Neural progenitor cell (in vitro differentiated cells): Measurements from ENCODE around the gene SMYD2.

Experiments
- EZH2 ChIP-seq: fragments of 200-600 bp; sonication (generic); IDR thresholded peaks from 2 replicates; pipeline ENCODE4 v1.6.1; 2017; ENCODE audit warnings: antibody characterized with exemption, mild to moderate bottlenecking, moderate library complexity
- EZH2phosphoT487 ChIP-seq: fragments of 200-600 bp; sonication (generic); IDR thresholded peaks from 2 replicates; pipeline ENCODE4 v1.6.1; 2017; ENCODE audit warnings: antibody characterized with exemption
- TF ChIP-seq, protein P1 (sequence below): fragments of 200-600 bp; sonication (generic); IDR thresholded peaks from 2 replicates; pipeline ENCODE4 v1.5.1; 2017; ENCODE audit warnings: antibody characterized with exemption, mild to moderate bottlenecking

DNA sequence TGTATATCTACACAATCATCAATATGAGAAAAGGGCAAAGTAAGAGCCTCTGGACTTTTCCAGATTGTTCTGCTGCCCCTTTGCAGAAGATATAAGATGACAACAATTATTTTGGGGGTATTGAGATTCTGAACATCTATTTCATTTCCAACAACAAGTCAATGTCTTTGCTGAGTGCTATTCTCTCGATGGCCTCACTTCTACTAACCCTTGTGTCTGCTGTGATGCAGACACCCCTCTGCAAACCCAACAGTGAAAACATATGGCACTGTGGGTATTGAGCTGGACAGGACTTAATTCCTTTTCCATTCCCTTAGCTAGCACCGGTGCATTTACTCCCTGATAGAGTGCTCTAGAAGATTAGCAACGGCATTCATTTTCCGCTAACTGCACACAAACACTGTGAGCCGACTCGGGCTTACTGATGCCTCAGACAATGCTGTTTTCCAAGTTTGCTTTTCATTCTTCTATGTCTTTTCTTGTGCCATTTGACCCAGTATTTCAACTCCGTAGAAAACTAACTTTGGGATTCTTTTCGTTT lies 33.4 kb upstream of the SMYD2 start:
- TF ChIP-seq, protein P1, sequence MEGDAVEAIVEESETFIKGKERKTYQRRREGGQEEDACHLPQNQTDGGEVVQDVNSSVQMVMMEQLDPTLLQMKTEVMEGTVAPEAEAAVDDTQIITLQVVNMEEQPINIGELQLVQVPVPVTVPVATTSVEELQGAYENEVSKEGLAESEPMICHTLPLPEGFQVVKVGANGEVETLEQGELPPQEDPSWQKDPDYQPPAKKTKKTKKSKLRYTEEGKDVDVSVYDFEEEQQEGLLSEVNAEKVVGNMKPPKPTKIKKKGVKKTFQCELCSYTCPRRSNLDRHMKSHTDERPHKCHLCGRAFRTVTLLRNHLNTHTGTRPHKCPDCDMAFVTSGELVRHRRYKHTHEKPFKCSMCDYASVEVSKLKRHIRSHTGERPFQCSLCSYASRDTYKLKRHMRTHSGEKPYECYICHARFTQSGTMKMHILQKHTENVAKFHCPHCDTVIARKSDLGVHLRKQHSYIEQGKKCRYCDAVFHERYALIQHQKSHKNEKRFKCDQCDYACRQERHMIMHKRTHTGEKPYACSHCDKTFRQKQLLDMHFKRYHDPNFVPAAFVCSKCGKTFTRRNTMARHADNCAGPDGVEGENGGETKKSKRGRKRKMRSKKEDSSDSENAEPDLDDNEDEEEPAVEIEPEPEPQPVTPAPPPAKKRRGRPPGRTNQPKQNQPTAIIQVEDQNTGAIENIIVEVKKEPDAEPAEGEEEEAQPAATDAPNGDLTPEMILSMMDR = no peak
- no peak for TF ChIP-seq EZH2
- no peak for TF ChIP-seq EZH2phosphoT487
